MCF 10A (cell line): ENCODE measurements around the gene PDZD7. TPM values are rescaled to one million over a fixed set of nuclear protein-coding genes. Genes with fewer than 3 reads are reported as not detected.
"Not testable (repeated sequence)": the region's sequence is repeated elsewhere in the genome, so short reads cannot be mapped to it uniquely, and the experiment has no call there.

ENCODE experiments used
- BruUV-seq: library from RNA; stranded (reverse); fragments of 400-500 nt; replicated peaks from 2 replicates; lab custom pipeline; 2021; lab: Mats Ljungman, UMichigan
- CTCF ChIA-PET: fragments of 300-600 bp; sonication (Branson Sonifier 250); formaldehyde crosslinking; extraction: SDS; loops from one replicate; lab custom pipeline; 2021; ENCODE audit warnings: antibody characterized with exemption, inconsistent platforms; lab: Yijun Ruan, JAX
- POLR2A ChIA-PET: fragments of 300-600, 350-650 bp; sonication (Branson Sonifier 250); formaldehyde crosslinking; extraction: SDS; loops from one replicate; lab custom pipeline; 2020; ENCODE audit warnings: antibody characterized with exemption, inconsistent platforms; lab: Yijun Ruan, JAX
- DNase-seq: peaks from one replicate; pipeline ENCODE4 v3.0.0-alpha.2; 2018; ENCODE audit not compliant: unreplicated experiment
- H3K27ac Mint-ChIP-seq: one replicate; pipeline ENCODE4 v1.8.0; 2022; ENCODE audit warnings: mild to moderate bottlenecking, low read depth, mixed read lengths; ENCODE audit not compliant: unreplicated experiment
- H3K27me3 Mint-ChIP-seq: one replicate; pipeline ENCODE4 v1.8.0; 2022; ENCODE audit warnings: mixed read lengths; ENCODE audit not compliant: insufficient read depth, unreplicated experiment
- H3K36me3 Mint-ChIP-seq: one replicate; pipeline ENCODE4 v1.8.0; 2022; ENCODE audit warnings: mild to moderate bottlenecking, moderate library complexity, mixed read lengths; ENCODE audit not compliant: insufficient read depth, unreplicated experiment
- H3K4me1 Mint-ChIP-seq: one replicate; pipeline ENCODE4 v1.8.0; 2022; ENCODE audit warnings: mixed read lengths; ENCODE audit not compliant: insufficient read depth, unreplicated experiment
- H3K4me3 Mint-ChIP-seq: one replicate; pipeline ENCODE4 v1.8.0; 2022; ENCODE audit warnings: mild to moderate bottlenecking, moderate library complexity, mixed read lengths; ENCODE audit not compliant: unreplicated experiment
- H3K9me3 Mint-ChIP-seq: one replicate; pipeline ENCODE4 v1.8.0; 2022; ENCODE audit warnings: mixed read lengths; ENCODE audit not compliant: unreplicated experiment
- intact Hi-C: fragments of 100-400 bp; cut with micrococcal nuclease; formaldehyde crosslinking; loops from 2 replicates; pipeline ENCODE4 v1.14.1; 2022
- total RNA-seq: library from RNA; stranded (reverse); gene quantifications from 2 replicates; pipeline ENCODE4 v1.2.3, GENCODE V29; 2022
- TF ChIP-seq, protein P1 (sequence below): fragments of 200-600 bp; IDR thresholded peaks from one replicate; pipeline ENCODE4 v1.8.0; 2022; ENCODE audit warnings: antibody characterized with exemption, mild to moderate bottlenecking; ENCODE audit not compliant: unreplicated experiment

Gene PDZD7
- total RNA-seq, 1 experiment from 2014 or later: 0.58 TPM

DNA sequence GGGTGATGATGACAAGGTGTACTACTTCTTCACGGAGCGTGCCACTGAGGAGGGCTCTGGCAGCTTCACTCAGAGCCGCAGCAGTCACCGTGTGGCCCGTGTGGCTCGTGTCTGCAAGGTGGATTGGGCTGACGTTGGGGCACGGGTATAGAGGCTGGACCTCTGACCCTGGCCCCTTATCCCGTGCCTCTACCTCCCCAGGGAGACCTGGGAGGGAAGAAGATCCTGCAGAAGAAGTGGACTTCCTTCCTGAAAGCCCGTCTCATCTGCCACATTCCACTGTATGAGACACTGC is 52.1 kb downstream of the PDZD7 start:
- ChIA-PET CTCF (no interaction called here), POLR2A (no interaction called here)
- TF ChIP-seq, protein P1, sequence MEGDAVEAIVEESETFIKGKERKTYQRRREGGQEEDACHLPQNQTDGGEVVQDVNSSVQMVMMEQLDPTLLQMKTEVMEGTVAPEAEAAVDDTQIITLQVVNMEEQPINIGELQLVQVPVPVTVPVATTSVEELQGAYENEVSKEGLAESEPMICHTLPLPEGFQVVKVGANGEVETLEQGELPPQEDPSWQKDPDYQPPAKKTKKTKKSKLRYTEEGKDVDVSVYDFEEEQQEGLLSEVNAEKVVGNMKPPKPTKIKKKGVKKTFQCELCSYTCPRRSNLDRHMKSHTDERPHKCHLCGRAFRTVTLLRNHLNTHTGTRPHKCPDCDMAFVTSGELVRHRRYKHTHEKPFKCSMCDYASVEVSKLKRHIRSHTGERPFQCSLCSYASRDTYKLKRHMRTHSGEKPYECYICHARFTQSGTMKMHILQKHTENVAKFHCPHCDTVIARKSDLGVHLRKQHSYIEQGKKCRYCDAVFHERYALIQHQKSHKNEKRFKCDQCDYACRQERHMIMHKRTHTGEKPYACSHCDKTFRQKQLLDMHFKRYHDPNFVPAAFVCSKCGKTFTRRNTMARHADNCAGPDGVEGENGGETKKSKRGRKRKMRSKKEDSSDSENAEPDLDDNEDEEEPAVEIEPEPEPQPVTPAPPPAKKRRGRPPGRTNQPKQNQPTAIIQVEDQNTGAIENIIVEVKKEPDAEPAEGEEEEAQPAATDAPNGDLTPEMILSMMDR: no peak
- H3K36me3 Mint-ChIP-seq: peaks cover 28% of the 10 kb centered on the region
- H3K27me3 Mint-ChIP-seq: no peaks in the 10 kb centered on the region
- H3K9me3 Mint-ChIP-seq: no peaks in the 10 kb centered on the region
- no peaks in the 10 kb centered on the region for H3K4me1 Mint-ChIP-seq
- H3K4me3 Mint-ChIP-seq: no peak overlapping the region
- no peak overlapping the region for H3K27ac Mint-ChIP-seq
- DNase-seq: no peak
- intact Hi-C loops: no loop called here
- no TSS peak for BruUV-seq

DNA sequence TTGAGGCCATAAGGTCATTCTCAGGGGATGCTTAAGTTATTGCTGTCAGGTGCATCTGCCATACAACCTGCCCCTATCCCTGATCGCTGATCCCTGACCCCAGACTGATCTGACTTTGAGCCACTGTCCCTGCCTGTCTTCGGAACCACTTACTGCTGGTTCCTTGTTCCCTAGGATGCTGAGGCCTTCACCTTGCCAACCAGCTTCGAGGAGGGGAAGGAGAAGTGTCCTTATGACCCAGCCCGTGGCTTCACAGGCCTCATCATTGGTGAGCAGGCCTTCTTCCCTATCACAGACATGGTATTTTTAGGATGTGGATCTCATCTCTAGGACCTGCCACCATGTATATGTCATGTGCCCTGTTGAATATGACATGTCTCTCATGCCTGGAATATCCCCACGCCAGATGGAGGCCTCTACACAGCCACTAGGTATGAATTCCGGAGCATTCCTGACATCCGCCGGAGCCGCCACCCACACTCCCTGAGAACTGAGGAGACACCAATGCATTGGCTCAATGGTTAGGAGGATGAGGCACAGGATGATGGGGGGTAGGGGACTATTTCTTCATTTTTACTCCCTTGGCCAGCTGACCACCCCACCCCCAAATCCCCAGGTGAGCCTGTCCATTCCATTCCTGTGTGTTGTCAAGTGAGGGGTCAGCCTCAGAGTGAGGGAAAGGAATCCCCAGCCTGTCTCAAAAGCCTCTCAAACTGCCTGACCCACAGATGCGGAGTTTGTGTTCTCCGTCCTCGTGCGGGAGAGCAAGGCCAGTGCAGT is 52.6 kb downstream of the PDZD7 start:
- TF ChIP-seq, protein P1: no peak
- Mint-ChIP-seq H3K9me3 (no peaks in the 10 kb centered on the region), H3K27me3 (no peaks in the 10 kb centered on the region), H3K4me1 (no peaks in the 10 kb centered on the region), H3K4me3 (no peak overlapping the region), H3K36me3 (peaks cover 28% of the 10 kb centered on the region), H3K27ac (no peak overlapping the region)
- BruUV-seq: no TSS peak
- intact Hi-C loops: no loop called here
- ChIA-PET CTCF (no interaction called here), POLR2A (no interaction called here)
- no peak for DNase-seq

DNA sequence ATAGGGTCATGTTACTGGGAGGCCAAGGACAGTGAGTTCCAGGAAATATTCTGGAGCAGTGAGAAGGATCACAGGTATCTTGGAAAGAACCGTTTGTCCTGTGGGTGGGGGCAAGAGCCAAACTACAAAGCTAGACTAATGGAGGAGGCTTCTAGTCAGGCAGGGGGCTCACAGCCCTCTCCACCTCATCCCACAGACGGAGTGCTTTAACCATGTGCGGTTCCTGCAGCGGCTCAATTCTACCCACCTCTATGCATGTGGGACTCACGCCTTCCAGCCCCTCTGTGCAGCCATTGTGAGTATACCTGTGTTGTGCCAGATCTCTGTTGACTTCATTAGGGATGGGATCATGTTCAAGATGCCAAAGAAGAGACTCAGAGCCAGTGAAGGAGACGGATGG is 53.5 kb downstream of the PDZD7 start:
- H3K4me3 Mint-ChIP-seq: no peak overlapping the region
- no peaks in the 10 kb centered on the region for H3K27me3 Mint-ChIP-seq
- TF ChIP-seq, protein P1: no peak
- H3K27ac Mint-ChIP-seq: no peak overlapping the region
- CTCF ChIA-PET: no interaction called here
- POLR2A ChIA-PET: no interaction called here
- H3K9me3 Mint-ChIP-seq: no peaks in the 10 kb centered on the region
- peaks cover 21% of the 10 kb centered on the region for H3K36me3 Mint-ChIP-seq
- no TSS peak for BruUV-seq
- intact Hi-C loops: no loop called here
- DNase-seq: no peak
- H3K4me1 Mint-ChIP-seq: no peaks in the 10 kb centered on the region

DNA sequence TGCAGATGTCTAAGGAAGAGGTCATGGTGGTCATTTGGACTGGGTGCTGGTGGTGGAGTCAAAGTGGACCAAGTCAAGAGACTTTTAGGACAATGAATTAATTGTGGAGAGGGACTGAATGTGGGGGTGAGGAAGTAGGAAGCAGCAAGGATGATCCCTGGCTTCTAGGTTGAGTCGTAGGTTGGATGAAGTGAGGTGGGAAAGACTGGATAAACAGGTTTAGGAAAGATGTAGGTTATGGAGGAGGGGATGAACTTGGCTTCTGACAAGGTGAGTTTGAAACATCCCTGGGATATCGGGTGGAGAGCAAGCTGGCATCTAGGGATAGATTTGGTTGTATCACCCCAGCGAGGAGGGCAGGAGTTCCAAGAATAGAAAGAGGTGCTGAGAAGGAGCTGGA is 54.0 kb downstream of the PDZD7 start:
- CTCF ChIA-PET: no interaction called here
- H3K27me3 Mint-ChIP-seq: no peaks in the 10 kb centered on the region
- TF ChIP-seq, protein P1: no peak

DNA sequence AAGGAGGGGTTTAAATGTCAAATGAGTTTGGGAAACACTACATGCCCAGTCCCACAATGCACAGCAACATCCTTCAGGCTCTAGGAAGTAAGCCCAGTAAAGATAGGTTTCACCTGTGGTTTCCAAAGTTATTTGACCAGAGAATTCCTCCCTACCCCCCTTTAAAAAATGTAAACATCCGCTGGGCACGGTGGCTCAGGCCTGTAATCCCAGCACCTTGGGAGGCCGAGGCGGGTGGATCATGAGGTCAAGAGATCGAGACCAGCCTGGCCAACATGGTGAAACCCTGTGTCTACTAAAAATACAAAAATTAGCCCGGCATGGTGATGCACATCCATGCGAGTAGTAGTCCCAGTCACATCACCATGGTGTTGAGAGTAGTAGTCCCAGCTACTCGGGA is 55.5 kb downstream of the PDZD7 start:
- H3K27ac Mint-ChIP-seq, H3K4me3 Mint-ChIP-seq, POLR2A ChIA-PET, BruUV-seq, DNase-seq, intact Hi-C loops, H3K27me3 Mint-ChIP-seq, H3K4me1 Mint-ChIP-seq, H3K9me3 Mint-ChIP-seq: not testable (repeated sequence)
- peaks cover 12% of the 10 kb centered on the region for H3K36me3 Mint-ChIP-seq
- CTCF ChIA-PET: interaction anchor here (0.8 to 1.2 kb wide), 2 partner anchors 39 to 43 kb away, joined by 3 to 4 read pairs; no protein-coding TSS in a partner anchor

More for the DNA sequence above, 54.0 kb downstream of the PDZD7 start:
- Mint-ChIP-seq H3K4me3 (no peak overlapping the region), H3K27ac (no peak overlapping the region), H3K4me1 (no peaks in the 10 kb centered on the region), H3K9me3 (no peaks in the 10 kb centered on the region), H3K36me3 (peaks cover 15% of the 10 kb centered on the region)
- intact Hi-C loops: no loop called here
- POLR2A ChIA-PET: interaction anchor here (0.6 kb wide), 1 partner anchor 10 kb away, joined by 3 read pairs; the partner anchor contains the start of genes MRPL43 and TWNK
- BruUV-seq: no TSS peak
- DNase-seq: no peak
